Measurements from ENCODE around the gene TPGS2. TPM values are rescaled to one million over a fixed set of nuclear protein-coding genes. Genes with fewer than 3 reads are reported as not detected.

Gene TPGS2
- total and polyA plus RNA-seq, 2 of the 13 experiments (the other 11 are each of a cell fraction or from before 2014, with no cell fraction given): 73.3 to 137 TPM

- no TSS peak for BruUV-seq (replicated peaks)
- H3K4me2 ChIP-seq (ENCODE audit: low read depth, low read length): no peak overlapping the region
- H2AFZ ChIP-seq (ENCODE audit: low read length): no peak overlapping the region
- TF ChIP-seq ONECUT2 (CRISPR knock-in tag; IDR thresholded peaks at IDR 0.05) (no peak), PRPF4 (IDR thresholded peaks at IDR 0.05; ENCODE audit: low read depth, low read length, poor library complexity, severe bottlenecking) (no peak), RBAK (CRISPR knock-in tag; IDR thresholded peaks at IDR 0.05) (no peak)
- H3K4me3 ChIP-seq (replicated peaks in 1 of 3; ENCODE audit: insufficient read depth in 1 of 3, low read depth in 2 of 3, low read length in 3 of 3): no peak overlapping the region
- no peaks in the 10 kb centered on the region; a peak in 1 of 5 replicates for H3K36me3 ChIP-seq (replicated peaks in 1 of 2; ENCODE audit: control insufficient read depth in 1 of 2, insufficient read depth in 2 of 2, low read length in 2 of 2)
- no peaks in the 10 kb centered on the region for H3K9me3 ChIP-seq (ENCODE audit: low read length)
- DNase-seq (ENCODE audit: low spot score) (no peak), FAIRE-seq (no peak), ATAC-seq (no peak)
- H3K79me2 ChIP-seq (ENCODE audit: insufficient read depth, low read length): peaks cover 13% of the 10 kb centered on the region
- ChIA-PET POLR2A (no interaction called here), CTCF (ENCODE audit: low intra/inter-chr PET ratio, low total read pairs) (no interaction called here)
- H3K27ac ChIP-seq (ENCODE audit: extremely low read length, insufficient read depth, low read length): no peak overlapping the region
- peaks cover 18% of the 10 kb centered on the region for H3K4me1 ChIP-seq (ENCODE audit: insufficient read depth, low read length)
- H3K27me3 ChIP-seq (ENCODE audit: control insufficient read depth in 1 of 2, insufficient read depth in 2 of 2, low read length in 2 of 2): no peaks in the 10 kb centered on the region; a peak in 1 of 5 replicates
- H3K9ac ChIP-seq (ENCODE audit: insufficient read depth, low read depth, low read length): no peak overlapping the region
- H4K20me1 ChIP-seq (ENCODE audit: insufficient read depth, low read length): no peaks in the 10 kb centered on the region
- intact Hi-C loops (cut with micrococcal nuclease; ENCODE audit: unreplicated experiment) (no loop called here), in situ Hi-C loops (cut with HindIII; ENCODE audit: extremely low pct_ligation_motif_present, low pct_unique_long_range_greater_than_20kb) (no loop called here)
These were observed 3.3 kb downstream of the TPGS2 start for GRCh38 chr18:36825526-36825925.

- Histone ChIP-seq H3K27ac (ENCODE audit: extremely low read length, insufficient read depth, low read length) (no peak overlapping the region), H3K79me2 (ENCODE audit: insufficient read depth, low read length) (no peaks in the 10 kb centered on the region), H3K4me3 (replicated peaks in 1 of 3; ENCODE audit: insufficient read depth in 1 of 3, low read depth in 2 of 3, low read length in 3 of 3) (no peak overlapping the region), H2AFZ (ENCODE audit: low read length) (no peak overlapping the region), H3K4me1 (ENCODE audit: insufficient read depth, low read length) (peaks cover 17% of the 10 kb centered on the region), H3K9me3 (ENCODE audit: low read length) (no peaks in the 10 kb centered on the region), H3K4me2 (ENCODE audit: low read depth, low read length) (no peak overlapping the region), H4K20me1 (ENCODE audit: insufficient read depth, low read length) (no peaks in the 10 kb centered on the region), H3K27me3 (ENCODE audit: control insufficient read depth in 1 of 2, insufficient read depth in 2 of 2, low read length in 2 of 2) (no peaks in the 10 kb centered on the region), H3K9ac (ENCODE audit: insufficient read depth, low read depth, low read length) (no peak overlapping the region), H3K36me3 (replicated peaks in 1 of 2; ENCODE audit: control insufficient read depth in 1 of 2, insufficient read depth in 2 of 2, low read length in 2 of 2) (peaks cover 4 to 11% of the 10 kb centered on the region in 2 experiments; a peak in 2 of 5 replicates)
- intact Hi-C loops (cut with micrococcal nuclease; ENCODE audit: unreplicated experiment) (no loop called here), in situ Hi-C loops (cut with HindIII; ENCODE audit: extremely low pct_ligation_motif_present, low pct_unique_long_range_greater_than_20kb) (no loop called here)
- BruUV-seq (replicated peaks): no TSS peak
- POLR2A ChIA-PET: no interaction called here
- 96% methylated on average over 4 of the region's 4 CpGs for WGBS (ENCODE audit: low lambda C conversion rate)
- DNase-seq (ENCODE audit: low spot score) (no peak), ATAC-seq (no peak), FAIRE-seq (no peak)
- CTCF ChIA-PET (ENCODE audit: low intra/inter-chr PET ratio, low total read pairs): no interaction called here
- TF ChIP-seq DZIP1 (CRISPR knock-in tag; IDR thresholded peaks at IDR 0.05) (no peak), FOXC1 (CRISPR knock-in tag; IDR thresholded peaks at IDR 0.05; ENCODE audit: borderline replicate concordance) (no peak), THRA (CRISPR knock-in tag; IDR thresholded peaks at IDR 0.05; ENCODE audit: borderline replicate concordance) (no peak), SKIL (CRISPR knock-in tag; IDR thresholded peaks at IDR 0.05; ENCODE audit: borderline replicate concordance) (no peak), ZNF263 (CRISPR knock-in tag; IDR thresholded peaks at IDR 0.05) (no peak), ZNF10 (CRISPR knock-in tag; IDR thresholded peaks at IDR 0.05; ENCODE audit: borderline replicate concordance, low read depth) (no peak), SOX13 (IDR thresholded peaks at IDR 0.05) (no peak), SOX13 (CRISPR knock-in tag; conservative IDR thresholded peaks at IDR 0.05 in 1 of 2, IDR thresholded peaks at IDR 0.05 in 1 of 2) (no peak), SALL2 (CRISPR knock-in tag; IDR thresholded peaks at IDR 0.05) (no peak), ZNF431 (CRISPR knock-in tag; IDR thresholded peaks at IDR 0.05; ENCODE audit: borderline replicate concordance, low read depth) (no peak)
These were observed 7.1 kb downstream of the TPGS2 start for GRCh38 chr18:36821681-36822080.
